Measurements from ENCODE around the gene CHTOP.
"Not testable (repeated sequence)": the region's sequence is repeated elsewhere in the genome, so short reads cannot be mapped to it uniquely, and the experiment has no call there.

Gene CHTOP

DNA sequence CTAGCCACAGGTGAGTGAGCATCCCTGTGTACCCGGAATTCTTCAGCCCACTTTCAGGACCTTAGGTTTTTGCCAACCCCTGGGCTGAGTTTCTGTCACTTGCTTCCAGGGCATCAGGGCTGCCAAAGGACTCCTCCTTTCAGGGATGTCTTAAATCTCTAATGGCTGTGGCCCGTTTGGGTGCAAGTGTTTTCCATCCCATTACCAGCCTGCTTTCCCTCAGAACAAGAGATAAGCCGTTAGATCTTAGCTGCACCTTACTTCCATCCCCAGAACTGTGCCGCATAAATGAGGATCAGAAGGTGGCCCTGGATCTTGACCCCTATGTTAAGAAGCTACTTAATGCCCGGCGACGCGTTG, 25.3 kb downstream of the CHTOP start:
- DNase-seq (ENCODE audit: low read depth): no peak

DNA sequence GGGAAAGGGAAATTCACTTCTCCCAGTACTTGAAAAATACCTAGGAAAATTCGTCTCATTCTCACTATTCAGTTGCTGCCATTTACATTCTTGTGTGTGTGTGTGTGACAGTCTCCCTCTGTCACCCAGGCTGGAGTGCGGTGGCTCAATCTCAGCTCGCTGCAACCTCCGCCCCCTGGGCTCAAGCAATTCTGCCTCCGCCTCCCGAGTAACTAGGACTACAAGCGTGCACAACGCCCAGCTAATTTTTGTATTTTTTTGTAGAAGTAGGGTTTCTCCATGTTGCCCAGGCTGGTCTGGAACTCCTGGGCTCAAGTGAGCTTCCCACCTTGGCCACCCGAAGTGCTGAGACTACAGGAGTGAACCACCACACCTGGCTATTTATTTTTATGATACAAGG, 25.8 kb downstream of the CHTOP start:
- no peak for DNase-seq (ENCODE audit: low read depth)

DNA sequence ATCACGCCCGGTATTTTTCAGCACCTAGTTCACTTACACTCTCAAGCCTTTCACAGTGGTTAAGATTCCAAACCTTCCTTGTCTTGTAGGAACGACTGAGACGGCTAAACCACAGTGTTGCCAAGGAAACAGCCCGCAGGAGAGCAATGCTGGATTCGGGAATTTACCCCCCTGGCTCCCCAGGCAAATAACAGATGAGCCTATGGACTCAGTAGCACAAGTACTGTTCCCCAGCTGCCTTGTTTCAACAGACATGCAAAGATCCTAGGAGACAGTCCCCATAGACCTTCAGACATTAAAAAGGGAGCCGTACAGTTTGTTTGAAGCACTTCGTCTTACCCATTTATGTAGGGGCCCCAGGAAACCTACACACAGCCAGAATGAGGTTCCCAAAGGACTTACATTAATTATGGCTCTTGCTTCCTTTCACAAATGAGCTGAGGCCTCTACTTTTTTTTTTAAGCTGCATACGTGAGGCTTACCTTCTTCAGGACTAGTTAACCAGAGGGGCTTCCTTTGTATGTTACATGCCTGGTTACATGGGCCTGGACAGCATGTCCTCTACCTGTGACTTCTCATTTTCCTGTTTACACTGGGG, 27.3 kb downstream of the CHTOP start:
- no peak for DNase-seq (ENCODE audit: low read depth)

DNA sequence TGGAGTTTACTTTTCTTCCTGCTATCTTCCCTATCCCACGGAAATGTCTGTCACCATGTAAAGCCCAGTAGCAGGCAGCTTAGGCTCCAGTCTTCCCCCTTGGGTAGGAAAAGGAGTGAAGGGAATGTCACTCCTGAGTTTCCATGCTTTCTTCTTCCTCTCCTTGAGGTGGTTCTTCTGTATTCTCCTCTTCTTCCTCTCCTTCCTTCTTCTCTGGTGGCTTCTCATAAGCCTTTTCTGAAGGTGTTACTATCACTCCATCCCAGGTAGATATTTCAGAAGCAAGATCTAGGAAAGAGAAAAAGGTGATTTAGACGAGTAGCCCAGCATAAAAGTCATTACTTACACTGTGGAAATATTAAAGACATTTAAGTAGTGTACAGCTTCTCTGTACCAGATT, 28.4 kb downstream of the CHTOP start:
- no peak for DNase-seq (ENCODE audit: low read depth)

DNA sequence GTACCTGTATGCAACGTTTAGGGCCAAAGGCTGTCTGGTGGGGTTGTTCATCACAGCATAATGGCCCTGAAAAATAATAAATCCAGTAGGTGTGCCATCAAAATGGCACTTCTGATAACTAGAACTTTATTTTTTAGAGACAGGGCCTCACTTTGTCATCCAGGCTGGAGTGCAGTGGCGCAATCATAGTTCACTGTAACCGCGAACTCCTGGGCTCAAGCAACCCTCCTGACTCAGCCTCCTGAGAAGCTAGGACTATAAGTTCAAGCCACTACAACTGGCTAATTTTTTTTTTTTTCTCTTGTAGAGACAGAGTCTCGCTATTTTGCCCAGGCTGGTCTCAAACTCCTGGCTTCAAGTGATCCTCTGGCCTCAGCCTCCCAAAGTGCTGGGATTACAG, 29.3 kb downstream of the CHTOP start:
- no peak for DNase-seq (ENCODE audit: low read depth)

DNA sequence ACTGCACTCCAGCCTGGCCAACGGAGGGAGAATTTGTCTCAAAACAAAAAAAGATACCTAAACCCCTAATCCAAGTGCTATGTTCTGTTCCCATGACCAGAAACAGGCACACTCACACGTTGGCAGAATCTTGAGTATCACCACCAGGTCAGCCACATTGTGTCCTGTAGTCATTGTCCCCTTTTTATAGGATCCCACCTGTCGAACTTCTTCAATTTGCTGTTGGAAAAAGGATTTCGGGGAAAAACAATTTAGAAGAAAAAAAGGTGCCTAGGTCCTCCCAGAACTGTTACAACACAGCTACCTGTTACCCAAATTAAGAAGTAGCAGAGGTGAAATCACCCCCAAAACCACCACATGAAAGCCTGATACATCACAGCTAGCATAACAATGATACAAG, 33.6 kb downstream of the CHTOP start:
- no peak for DNase-seq (ENCODE audit: low read depth)

DNA sequence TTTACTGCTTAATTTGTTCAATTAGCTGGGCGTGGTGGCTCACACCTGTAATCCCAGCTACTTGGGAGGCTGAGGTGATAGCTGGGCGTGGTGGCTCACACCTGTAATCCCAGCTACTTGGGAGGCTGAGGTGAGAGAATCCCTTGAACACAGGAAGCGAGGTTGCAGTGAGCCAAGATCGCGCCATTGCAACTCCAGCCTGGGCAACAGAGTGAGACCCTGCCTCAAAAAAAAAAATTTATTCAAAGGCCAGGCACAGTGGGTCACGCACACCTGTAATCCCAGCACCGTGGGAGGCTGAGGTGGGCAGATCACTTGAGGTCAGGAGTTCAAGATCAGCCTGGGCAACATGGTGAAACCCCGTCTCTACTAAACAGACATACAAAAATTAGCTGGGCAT, 34.8 kb downstream of the CHTOP start:
- not testable (repeated sequence) for DNase-seq (ENCODE audit: low read depth)

DNA sequence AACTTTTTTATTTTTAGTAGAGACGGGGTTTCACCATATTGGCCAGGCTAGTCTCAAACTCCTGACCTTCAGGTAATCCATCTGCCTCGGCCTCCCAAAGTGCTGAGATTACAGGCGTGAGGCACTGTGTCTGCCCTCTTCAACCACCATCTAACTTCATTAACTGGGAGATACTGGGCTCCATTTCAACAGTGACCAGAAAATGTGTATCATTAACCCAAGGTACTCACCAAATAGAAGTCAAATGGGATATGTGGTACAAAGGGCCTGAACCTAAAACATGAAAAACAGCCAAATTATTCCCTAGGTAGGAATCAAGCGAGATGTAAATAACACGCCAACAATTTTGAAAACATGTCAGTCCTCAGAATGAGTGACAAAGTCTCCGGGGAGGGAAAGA, 35.7 kb downstream of the CHTOP start:
- no peak for DNase-seq (ENCODE audit: low read depth)

DNA sequence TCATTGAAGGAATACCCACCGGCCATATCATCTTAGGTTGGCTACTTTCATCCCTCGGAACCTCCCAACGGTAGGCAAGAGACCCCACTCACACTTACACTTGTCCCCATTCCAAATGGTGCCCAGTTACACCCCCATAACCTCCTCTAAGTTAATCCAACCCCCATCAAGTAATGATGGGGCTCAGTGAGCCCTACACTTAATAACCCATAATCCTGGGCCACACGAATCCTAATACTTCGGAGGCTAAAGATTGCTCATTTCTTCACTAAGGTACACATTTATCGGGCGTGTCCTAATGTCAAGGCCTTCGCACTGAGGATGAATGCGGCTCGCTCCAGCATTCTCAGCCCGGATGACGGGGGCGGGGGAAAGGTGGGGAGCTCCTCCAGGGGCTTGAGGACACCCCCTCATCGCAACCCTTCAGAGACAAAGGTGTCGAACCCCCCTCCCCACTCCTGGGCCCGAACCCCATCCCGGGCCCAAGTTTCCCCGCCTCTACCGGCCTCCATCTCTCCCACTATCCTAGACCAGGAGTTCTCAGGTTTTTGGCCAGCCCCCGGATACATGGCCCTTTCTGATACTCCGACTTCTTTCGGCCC, 36.5 kb downstream of the CHTOP start:
- DNase-seq (ENCODE audit: low read depth): no peak

DNA sequence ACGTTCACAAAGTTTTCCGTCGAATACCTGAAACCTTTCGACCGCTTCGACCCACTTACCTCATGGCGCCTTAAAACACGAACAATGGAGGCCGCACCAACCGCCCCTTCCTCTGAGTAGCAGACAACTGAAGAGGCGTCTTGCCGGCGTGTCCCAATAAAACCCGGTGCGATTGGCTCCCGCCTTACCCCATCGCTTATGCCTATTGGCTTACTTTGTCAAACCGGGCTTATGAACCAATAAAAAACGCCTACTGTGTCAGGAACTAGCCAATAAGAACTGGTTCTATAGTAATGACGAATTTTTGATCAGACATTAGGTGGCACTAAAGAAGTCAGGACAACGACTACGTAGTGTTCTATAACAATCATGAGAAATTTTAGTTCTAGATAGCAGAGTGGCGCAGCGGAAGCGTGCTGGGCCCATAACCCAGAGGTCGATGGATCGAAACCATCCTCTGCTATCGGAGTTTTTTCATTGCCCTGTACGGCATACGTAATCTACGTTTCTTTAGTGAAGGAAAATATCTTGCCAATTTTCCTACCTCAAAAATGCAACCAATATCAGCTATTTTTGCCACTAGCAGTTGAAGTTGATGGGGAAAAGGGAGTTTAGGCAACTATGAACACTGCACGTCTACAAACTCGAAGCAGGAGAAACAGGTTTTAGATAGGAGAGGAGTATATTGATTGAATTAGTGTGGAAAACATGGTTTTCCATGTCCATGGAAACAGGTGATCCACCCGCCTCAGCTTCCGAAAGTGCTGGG, 37.2 kb downstream of the CHTOP start, which contains the start of gene ILF2:
Gene ILF2, minus strand, starts transcription at position 135 of the 769 bp plus-strand sequence. Its CDS starts 71 bp downstream, at position 64.
- peak; percentile 97 for DNase-seq (ENCODE audit: low read depth)

DNA sequence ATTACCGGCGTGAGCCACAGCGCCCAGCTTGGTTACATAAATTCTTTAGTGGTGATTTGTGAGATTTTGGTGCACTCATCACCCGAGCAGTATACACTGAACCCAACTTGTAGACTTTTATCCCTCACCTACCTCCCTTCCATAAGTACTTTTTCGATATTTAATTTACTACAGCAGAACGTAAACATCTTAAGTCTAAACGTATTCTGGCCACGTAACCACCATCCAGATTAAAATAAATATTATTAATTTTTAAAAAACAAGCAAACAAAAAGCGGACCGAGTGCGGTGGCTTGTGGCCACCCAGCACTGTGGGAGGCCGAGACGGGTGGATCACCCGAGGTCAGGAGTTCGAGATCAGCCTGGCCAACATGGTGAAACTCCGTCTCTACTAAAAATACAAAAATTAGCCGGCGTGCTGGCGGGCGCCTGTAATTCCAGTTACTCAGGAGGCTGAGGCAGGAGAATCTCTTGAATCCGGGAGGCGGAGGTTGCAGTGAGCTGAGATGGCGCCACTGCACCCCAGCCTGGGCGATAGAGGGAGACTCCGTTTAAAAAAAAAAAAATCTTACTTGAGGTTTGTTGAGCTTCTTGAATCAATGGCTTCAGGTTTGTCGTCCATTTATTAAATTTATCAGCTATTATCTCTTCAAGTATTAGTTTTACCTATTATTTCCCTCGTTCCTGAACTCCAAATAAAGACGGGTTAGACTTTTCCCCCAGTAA, 37.9 kb downstream of the CHTOP start:
- not testable (repeated sequence) for DNase-seq (ENCODE audit: low read depth)

DNA sequence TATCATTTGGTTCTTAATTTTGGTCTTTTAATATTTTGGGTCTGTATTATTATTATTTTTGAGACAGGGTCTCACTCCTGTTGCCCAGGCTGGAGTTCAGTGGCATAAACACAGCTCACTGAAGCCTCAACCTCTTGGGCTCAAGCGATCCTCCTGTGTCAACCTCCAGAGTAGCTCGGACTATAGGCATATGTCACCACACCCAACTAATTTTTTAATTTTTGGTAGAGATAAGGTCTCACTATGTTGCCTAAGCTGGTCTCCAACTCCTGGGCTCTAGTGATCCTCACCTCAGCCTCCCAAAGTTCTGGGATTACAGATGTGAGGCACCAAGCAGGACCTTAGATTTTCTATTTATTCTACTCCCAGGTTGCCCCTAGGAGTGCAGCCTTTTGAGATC, 39.6 kb downstream of the CHTOP start:
- DNase-seq (ENCODE audit: low read depth): no peak

DNA sequence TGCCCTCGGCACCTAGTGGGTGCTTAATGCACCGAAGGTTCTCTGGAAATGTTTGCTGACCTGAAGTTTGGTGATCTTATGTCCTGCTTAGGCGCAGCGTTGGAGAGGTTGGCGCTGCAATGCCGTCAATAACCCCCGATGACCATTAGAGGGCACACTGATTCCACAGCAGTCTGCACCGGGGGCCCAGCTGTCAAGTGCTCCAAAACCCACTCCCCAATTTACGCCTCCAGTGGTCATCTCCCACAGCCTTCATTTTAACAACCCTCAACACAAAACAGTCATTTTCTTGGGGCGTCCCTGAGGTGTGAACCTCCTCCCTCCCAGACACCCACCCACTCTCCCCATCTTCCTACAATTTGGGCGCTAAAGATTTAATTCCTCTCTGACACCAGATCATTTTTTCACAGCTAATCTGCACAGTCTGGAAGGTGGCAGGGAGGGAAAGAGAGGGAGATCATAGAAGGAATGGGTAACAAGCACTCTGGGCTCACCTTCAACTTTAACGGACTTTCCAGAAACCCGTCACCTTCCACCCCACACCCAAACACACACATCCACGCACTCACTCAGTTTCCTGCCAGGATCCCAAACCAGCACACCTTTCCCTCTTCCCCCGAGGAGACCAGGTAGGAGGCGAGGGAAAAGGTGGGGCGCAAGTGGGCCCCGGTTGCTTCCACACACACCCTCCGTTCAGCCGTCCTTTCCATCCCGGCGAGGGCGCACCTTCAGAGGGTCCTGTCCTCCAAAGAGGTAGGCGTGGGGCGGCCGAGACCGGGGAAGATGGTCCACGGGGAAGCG, 44.1 kb downstream of the CHTOP start:
- no peak for DNase-seq (ENCODE audit: low read depth)

DNA sequence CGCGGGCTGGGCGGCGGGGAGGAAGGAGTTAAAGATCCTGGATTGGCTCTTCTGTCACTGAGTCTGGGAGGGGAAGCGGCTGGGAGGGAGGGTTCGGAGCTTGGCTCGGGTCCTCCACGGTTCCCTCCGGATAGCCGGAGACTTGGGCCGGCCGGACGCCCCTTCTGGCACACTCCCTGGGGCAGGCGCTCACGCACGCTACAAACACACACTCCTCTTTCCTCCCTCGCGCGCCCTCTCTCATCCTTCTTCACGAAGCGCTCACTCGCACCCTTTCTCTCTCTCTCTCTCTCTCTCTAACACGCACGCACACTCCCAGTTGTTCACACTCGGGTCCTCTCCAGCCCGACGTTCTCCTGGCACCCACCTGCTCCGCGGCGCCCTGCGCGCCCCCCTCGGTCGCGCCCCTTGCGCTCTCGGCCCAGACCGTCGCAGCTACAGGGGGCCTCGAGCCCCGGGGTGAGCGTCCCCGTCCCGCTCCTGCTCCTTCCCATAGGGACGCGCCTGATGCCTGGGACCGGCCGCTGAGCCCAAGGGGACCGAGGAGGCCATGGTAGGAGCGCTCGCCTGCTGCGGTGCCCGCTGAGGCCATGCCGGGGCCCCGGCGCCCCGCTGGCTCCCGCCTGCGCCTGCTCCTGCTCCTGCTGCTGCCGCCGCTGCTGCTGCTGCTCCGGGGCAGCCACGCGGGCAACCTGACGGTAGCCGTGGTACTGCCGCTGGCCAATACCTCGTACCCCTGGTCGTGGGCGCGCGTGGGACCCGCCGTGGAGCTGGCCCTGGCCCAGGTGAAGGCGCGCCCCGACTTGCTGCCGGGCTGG, 44.9 kb downstream of the CHTOP start, which contains the start of gene NPR1:
Gene NPR1, plus strand, starts transcription at position 170 of the 818 bp plus-strand sequence. Its CDS starts 421 bp downstream, at position 591.
- DNase-seq (ENCODE audit: low read depth): no peak

DNA sequence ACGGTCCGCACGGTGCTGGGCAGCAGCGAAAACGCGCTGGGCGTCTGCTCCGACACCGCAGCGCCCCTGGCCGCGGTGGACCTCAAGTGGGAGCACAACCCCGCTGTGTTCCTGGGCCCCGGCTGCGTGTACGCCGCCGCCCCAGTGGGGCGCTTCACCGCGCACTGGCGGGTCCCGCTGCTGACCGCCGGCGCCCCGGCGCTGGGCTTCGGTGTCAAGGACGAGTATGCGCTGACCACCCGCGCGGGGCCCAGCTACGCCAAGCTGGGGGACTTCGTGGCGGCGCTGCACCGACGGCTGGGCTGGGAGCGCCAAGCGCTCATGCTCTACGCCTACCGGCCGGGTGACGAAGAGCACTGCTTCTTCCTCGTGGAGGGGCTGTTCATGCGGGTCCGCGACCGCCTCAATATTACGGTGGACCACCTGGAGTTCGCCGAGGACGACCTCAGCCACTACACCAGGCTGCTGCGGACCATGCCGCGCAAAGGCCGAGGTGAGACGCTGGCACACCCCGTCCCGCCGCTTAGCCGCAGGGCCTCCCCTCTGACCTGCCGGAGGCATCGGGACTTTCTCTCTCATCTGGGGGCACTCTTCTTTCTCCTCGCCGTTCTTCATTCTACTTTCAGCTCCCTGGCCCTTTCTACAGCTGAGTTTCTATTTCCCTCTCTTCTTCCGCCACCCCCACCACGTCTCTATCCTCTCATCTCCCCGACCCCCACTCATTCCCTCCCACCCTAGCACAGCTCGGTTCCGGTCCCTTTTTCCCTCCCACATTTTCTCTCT, 45.7 kb downstream of the CHTOP start:
- DNase-seq (ENCODE audit: low read depth): no peak

DNA sequence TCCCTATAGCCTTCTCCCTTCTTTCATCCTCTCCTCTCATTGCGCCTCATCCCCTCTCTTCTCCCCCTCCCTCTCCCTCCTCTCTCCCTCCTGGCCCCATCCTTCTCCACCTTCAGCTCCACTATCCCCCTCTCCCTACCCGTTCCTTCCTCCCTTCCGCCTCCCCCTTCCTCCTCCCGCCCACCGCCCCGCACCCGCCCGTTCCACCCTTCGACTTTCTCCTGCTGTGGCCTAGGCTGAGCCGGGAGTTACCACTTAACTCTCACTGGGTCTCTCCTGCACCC, 46.2 kb downstream of the CHTOP start:
- DNase-seq (ENCODE audit: low read depth): no peak

DNA sequence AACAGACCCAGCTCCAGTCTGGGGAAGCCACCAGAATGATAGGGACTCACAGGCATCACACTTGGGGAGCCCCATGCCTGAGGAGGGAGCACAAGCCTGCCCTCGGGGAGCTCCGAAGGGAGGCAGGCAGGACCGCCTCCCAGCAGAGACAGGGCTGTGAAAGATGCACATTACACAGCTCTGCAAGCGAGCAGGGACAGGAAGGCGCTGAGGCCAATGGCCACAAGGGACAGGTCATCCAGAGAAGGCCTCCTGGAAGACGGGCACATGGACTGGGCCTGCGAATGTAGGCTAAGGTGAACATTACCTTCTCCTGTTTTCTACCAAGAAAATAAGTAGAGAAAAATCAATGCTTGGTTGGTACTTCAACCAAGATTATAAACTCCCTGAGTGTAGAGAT, 48.9 kb downstream of the CHTOP start:
- DNase-seq (ENCODE audit: low read depth): no peak

DNA sequence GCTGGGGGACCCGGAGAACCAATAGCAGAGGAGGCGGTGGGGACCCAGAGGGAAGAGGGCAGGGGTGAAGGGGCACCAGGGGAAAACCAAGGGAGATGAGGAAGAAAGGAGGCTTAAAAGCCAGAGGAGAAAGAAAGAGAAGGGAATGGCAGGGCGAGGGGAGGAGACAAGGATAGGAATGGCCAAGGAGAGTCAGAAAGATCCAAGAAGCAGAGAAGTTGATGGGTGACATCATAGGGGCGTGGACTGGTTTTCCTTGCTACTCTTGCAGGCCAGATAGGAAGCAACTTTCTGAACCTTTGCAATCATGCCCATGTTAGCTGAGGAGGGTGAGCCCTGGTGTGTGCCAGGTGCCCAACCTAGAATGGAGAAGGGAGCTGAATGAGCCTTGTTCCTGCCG, 50.0 kb downstream of the CHTOP start:
- DNase-seq (ENCODE audit: low read depth): no peak

DNA sequence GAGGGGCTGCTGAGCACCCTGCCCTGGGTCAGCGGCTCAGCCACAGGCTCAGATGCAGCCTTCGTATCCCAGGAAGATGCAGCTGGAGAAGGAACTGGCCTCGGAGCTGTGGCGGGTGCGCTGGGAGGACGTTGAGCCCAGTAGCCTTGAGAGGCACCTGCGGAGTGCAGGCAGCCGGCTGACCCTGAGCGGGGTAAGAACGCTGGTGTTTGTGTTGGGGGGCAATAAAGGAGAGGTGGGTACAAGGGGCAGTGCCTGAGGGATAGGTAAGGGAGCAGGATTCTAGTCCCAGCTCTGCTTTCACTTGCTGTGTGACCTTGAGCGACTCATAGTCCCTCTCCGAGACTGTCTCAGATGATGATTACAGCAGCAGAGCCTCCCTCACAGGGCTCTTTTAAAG, 51.0 kb downstream of the CHTOP start:
- no peak for DNase-seq (ENCODE audit: low read depth)
